HG03521 (cell line): Measurements from ENCODE around the gene DPF3.

Experiments
- ATAC-seq: cut with Tn5 transposase; IDR thresholded peaks from one replicate; pipeline ENCODE4 v1.9.1; 2021; ENCODE audit warnings: mild to moderate bottlenecking, moderate library complexity; ENCODE audit not compliant: unreplicated experiment

DPF3 gene

DNA sequence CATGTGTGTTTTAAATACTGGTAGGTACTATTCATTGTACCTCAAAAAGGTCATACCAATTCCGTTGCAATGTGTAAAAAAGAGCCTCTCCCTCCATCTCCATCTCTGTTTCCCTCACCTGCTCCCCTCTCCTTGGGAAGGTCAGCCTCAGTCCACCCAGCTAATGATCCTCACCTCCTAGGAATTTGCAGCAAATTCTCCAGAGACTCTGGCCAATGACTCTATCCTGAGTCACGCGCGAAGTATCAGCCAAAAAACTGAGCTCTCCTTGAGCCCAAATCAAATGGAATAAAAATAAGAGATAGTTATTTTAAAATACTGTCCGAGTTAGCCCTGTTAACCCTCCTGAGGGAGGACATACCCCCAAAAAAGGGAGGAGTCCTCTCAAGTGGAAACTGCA, 148.4 kb downstream of the DPF3 start:
- ATAC-seq: no peak

DNA sequence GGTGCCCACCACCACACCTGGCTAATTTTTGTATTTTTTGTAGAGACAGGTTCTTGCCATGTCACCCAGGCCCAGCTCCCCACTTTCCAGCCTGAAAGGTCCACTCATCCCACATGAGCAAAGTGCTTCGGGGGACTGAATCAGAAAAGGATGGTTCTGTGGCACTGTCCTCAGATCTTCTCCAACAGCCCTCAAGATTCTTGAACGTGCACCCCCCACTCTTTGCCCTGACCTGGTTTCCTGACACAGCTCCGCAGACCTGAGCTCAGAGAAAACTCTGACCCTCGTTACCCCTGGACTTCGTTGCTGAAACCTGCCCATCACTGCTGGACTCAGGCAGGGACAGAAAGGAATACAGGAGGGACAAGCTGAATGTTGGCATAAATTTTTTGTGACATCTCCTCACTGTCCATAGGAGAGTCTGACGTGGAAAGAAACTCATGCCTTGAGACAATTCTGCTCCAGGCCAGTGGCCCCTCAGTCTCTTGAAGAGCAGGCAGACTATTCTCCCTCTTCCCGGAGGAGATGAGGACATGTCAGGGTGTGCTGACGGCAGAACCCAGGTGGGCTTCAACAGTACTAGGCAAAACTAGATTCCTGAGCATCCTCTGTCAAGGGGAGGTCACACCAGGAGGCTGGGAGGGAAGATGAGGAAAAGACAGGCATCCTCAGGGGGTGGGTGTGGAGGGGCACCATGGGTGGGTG, 149.3 kb downstream of the DPF3 start:
- no peak for ATAC-seq

DNA sequence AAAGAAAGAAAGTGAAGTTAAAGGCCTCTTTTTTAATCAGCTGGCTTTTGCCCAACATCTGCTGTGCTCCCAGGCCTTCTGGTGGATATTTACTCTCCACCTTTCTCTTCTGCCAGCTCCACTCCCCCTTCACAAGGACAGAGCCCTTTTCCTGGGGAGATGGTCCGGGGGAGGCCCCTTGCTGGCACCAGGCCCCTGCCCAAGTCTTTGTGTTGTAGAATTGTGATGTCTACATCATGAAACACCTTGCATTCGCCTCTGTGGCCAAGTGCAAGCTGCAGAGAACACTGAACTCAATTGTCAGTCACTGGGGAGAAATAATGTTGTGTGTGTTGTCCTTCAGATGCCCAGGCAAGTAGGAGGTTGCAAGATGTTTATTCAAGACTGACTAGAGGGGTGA, 150.3 kb downstream of the DPF3 start:
- ATAC-seq: no peak

DNA sequence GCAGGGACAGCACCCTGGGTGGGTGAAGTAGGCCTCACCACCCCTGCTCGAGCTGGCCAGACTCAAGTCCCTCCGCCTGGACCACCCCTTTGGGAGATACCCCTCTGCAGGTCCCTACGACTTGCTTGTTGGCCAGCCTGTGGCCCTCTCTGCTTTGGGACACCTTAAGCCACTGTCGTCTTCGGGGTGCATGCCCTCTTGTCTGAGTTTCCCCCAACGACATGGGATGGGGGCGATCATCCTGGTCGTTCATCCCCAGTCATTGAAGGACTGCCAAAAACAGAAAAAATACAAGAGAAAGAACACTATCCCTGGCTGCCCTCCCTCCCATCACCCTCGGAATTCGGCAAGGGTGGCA, 151.1 kb downstream of the DPF3 start:
- no peak for ATAC-seq

DNA sequence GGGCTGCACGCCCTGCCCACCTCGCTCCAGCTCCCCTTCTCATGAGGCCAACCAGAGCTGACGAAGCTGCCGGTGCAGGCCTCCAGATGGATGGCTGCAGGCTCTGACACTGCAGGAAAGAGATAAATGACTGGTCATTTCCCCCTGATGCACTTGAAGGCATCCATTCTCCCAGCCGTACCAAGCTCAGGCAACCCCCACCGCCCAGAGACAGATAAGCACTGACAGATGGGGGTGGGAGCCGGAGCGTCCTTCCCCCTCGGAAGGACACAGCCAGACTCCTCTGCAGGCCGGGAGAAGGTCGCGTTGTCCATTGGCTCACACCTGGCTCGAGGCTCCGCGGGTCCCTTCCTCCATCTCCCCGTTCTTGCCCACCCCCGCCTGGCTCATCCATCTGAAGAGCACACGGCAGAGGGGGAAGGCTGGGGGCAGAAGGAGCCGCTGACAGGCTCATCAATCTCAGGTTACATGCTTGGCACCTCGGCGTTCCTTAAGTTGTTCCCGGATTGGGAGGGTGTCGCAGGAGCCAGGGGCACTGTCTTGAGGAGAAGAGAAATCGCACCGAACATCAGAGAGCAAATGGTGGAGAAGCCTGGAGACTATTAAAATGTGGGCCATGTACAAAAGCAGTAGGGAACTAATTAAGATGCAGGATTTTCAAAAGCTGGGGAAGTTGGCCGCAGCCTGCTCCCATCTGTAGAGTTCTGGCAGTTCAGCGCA, 151.6 kb downstream of the DPF3 start:
- ATAC-seq: no peak

DNA sequence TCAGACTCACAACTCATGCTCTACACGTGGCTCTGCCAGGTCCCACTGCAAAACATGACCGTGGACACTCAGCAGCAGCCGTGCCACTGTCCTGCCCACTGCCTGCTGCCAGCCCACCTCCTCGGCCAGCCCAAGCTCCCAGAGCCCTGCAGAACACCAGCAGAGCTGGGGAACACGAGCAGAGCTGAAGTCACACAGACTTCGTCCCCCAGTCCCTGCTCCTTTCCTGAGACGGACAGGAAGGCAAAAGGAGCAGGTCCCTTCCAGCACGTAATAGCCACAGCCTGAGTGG, 152.1 kb downstream of the DPF3 start:
- no peak for ATAC-seq

DNA sequence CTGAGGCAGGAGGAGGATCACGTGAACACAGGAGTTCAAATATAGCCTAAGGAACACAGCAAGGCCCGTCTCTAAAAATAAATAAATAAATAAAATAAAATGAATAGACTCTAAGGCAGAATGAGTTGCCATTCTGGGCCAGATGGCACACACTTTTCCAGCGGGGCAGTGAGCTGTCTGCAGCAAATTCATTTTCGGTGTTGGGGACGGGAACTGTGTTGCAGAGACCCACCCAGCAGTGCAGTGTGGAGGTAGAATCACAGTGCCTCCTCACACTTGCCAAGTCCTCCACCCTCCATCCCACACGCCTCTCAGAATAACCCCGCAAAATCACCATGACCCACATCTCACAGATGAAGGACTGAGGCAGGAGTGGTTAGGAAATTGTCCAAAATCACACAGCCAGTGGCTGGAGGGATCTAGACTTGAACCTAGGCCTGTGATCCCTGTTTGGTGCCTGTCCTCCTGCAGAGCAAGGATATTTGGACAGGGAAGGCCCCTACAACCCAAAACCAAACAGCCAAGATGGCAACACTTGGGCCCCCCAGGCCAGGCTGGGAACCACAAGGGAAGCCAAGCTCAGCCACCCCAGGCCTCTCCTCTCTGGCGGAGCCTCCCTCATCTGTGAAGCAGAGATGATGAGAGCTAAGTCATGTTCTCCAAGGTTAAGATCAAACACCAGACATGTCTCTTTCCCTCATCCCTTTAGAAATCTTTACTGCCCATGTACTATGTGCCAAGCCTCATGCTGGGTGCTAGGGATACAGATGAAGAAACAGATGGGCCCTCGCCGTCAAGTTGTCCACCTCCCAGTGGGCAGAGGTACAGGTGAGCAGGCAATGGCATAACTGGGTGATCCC, 152.7 kb downstream of the DPF3 start:
- ATAC-seq: no peak

DNA sequence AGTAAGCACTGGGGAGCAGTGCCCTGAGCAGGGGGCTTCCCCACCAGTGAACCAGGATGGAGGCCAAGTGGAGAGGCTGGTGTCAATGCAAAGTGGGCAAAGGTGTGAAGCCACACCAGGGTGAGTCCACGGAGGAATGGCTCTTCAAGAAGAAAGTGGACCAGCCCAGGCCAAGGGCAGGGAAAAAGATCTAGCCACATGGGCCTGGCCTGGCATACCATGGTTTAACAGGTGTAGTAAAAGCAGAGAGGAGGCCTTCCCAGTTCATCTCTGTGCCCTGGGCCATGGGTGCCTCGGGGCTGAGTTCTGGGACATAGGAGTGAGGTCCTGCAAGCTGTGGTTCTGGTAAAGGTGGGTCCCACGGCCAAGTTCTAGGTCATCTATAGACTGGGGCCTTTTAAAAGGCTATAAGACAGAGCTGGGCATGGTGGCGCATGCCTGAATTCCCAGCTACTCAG, 153.4 kb downstream of the DPF3 start:
- no peak for ATAC-seq

DNA sequence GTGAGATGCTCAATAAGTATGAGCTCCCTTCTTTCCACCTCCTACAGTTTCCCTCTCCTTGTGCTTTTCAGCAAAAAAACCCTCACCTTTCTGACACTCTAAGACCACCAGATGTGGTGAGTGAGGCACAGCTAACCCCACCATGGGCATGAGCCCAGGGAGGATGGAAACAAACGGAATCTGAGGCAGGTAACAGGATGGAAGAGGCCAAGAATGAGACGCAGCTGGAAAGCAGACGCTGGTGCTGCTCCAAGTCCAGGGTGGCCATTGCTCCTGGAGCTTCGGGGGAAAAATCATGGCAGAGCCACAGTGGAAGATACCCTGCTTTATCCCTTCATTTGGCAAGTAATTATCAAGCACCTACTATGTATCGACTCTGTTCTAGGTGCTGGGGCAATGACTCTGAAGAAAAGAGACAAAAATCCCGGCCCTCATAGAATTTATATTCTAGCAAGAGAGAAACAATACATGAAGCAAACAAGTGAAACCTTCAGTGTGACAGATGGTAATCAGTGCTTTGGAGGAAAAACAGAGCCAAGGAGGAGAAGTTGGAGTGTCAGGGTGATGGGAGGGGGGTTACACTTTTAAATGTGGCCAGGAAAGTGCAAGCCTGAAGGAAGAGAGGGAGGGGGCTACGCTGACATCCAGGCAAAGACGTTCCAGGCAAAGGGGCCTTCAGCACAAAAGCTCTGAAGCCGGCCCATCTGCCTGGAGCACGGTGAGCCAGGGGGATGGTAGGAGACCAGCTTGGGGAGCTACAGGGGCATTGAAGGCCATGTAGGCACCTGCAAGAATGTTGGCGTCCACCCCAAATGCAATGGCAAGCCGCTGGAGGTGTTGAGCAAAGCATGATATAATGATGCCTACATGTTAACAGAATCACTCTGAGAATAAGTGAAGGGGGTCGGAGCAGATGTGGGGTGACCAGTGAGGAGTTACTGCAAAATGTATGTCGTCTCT, 154.2 kb downstream of the DPF3 start:
- no peak for ATAC-seq

DNA sequence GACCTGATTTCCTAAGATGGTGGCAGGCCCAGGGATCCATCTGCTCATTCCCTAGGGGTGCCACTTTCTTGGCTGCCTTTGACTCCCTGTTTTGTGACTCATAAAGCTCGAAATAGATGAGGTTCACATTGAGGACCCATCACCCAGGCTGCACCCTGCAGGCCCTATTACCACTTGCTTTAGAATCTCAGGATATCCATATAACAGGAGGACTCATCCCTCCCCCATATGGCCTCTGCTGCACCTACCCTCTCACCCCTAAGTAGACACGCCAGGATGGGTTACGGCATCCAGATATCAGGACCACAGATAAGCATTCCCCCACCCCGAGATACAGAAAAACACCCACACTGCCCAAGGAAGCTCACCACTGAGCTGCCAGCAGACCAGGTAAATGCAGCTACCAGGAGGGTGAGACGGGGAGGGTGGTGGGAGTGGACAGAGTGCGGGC, 155.7 kb downstream of the DPF3 start:
- ATAC-seq: no peak

DNA sequence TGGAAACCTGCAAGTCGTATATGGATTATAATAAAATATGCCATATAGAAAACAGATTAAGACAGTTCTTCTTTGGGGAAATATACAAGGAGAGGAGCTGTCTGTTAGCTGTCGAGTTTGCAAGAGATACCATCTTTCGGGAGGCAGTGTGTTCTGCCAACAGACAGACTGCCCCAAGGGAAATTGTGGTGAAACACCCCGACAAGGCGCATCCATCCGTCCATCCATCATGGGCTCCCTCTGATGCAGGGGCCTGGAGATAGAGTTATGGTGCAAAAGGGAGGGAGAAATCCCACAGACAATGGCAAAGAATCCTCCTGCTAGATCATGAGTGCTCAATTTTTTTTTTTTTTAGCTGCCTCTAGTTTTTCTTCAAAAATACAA, 156.3 kb downstream of the DPF3 start:
- no peak for ATAC-seq

DNA sequence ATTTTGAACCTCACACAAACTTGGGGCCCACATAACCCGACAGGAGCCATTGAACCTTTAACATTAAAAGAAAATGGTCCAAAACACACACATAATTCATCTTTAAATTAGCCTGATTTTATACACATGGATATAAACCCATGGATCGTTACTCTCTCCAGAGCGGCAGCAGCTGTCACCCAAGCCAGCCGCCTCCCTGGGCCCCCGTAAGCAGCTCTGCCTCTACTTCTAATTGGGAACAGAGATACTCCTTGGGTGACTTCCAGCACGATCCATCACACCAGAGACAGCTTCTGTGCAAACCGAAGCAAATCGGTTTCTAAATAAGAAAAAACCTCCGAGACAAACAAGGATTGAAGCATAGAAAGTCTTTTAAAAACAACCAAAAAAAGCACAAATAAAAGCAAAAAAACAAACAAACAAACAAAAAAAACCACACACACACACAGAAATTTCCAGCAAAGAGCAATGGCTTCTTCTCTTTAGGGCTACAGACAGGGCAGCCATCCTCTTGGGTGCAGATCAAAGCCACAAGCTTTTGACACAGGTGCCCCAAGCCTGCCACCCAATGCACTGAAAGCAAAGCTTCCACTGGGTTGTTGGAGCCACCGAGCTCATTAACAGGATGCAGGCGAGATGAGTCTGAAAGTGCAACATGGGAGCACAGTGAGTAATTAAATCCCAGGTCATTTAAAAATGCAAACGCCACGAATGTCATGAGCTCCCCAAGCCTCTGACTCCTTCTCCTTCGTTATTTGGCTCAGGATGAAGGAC, 156.9 kb downstream of the DPF3 start:
- no peak for ATAC-seq

DNA sequence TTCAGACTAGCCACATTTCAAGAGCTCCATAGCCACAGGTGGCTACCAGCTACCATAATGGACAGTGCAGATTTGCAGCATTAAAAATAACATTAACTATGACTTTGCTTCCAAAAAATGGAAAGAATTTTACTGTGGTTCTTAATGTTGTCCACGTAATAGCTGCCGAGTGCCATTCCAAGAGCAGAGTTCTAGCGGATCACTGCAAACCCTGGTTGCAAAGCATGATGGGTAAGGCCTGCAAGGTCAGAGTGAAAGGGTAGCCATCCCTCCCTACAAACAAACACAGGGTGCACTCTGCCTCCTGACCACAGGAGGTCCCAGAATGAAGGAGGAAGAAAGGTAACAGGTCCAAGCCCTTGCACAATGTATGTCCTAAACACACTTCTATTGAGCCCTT, 157.6 kb downstream of the DPF3 start:
- ATAC-seq: no peak

DNA sequence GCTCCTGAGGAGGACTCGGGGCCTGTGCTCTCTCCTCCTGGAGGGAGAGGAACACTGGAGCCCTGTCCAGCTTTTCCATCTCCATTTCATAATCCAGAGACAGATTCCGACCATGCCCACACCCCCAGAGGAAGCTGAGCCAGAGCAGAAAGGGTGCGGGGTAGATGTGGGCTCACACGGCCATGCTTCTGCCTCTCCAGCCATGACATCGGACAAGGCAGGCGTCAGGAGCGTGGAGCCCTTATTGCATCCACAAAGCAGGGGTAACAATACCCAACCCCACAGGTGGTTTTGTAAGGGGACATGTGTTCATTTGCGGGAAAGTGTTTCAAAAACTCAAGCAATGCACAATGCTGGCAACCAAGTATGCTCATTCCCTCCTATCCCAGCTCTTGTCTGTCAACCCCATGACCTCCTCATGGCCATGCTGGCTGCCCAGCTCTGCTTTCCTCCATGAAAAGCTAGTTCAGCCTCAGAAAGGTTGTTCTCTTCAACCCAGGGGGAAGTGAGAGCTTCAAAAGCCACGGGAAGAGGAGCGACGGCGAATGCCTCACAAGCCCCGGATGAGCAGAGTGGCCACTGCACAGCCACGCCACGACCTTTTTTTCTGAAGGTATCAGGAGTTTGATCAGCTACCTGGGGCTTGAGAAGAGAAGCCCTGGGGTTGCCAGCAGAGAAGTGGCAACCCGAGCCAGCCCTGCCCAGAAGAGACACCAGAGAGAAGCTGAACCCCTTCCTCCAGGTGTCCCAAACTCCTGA, 161.7 kb downstream of the DPF3 start:
- ATAC-seq: no peak

DNA sequence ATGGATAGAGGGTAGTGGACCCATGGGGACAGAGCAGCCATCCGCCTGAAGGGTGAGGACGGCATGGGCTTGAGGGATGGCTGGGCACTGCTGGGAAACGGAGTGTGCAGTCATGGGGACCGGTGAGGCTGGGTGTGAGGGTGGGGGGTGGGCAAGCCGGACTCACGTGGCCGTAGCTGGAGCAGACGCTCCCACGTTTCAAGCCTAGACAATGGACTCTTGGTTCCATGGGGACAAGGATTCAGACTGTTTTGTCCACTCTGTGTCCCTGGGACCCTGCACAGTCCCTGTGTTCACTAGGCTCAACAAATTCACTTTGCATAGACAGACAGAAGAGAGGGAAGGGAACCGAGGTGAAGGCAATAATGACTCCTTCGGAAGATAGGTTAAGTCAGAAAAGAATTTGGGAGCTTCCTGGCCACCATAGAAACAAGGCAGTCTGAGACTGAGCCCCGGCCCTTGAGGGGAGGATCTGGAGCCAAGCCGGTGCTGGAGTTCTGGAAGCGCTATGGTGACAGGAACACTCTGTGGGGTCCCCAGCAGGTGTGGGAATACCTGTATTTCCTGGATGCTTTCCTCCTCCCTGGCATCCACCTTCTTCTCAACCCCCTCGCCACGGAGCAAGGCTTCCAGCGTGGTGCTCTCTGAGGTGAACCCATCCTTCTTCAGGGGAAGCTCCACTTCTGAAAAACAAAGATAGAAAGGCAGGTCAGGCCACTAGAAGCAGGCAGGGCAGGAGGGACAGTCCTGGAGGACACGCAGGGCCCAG, 162.5 kb downstream of the DPF3 start:
- no peak for ATAC-seq

DNA sequence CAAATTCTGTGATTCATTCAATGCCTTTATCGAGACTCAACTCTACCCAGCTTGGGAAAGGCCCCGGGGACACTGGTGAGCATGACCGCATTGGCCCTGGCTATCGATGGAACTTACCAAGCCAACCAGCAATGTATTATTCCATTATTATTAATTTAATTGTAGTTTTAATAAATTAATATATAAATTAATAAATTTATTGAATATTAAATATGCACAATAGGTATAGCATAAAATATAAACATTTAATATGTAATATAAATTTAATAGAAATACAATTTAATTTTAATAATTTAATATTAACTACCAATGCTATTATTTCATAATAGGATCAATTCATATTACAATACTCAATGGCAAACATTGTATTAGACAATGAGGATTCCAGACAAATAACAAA, 163.4 kb downstream of the DPF3 start:
- ATAC-seq: no peak

DNA sequence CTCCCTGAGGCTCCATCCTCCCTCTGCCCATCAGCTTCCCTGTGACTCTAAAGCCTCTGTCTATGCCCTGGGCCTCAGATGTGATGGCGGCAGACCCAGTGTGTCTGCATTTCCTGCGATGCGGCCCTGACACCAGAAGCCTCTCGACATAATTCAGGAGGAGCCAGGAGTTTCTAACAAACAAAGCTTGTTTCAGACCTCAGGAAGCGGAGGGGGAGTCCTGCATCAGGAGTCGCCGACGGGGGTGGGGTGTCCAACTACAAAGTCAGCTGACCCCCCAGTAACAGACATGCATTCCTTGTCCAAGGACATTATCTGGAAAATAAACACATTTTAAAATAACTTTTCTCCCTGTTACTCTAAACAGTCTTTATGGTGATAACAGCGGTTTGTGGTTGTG, 167.5 kb downstream of the DPF3 start:
- ATAC-seq: no peak

DNA sequence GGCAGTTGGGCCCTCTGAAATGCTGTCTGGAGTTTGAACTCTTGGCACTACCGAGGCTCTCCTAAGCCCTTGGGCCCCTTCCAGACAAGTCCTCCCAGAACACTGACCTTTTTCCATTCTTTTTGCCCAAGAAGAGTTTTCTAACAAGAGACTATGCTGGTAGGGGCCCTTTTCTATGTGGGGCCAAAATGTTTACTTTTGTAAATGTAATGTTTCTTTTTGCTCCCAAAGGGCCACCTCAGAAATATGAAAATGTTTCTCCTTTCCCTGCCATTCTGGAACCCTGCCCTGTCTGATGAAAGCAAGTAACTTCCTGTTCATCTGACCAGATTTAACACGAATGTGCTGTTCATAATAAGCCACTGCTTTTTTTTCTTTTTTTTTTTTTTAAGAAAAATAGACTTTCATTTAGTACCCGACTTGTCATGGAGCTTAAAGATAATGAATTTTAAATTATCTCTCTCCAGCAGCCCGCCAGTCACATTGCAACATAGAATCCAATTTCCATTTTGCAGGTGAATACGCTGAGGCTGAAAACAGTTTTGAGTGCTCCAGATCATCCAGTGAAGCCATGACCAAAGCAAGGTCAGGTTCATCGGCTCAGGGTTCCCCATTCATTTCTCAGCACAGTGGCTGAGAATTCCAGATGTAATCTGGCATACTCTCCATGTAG, 169.9 kb downstream of the DPF3 start:
- no peak for ATAC-seq
